HG02798 (cell line): ENCODE data around the gene PRR7.

Experiments used
- ATAC-seq: cut with Tn5 transposase; IDR thresholded peaks from one replicate; pipeline ENCODE4 v1.9.1; 2021; ENCODE audit warnings: mild to moderate bottlenecking; ENCODE audit not compliant: unreplicated experiment, poor library complexity

The PRR7 gene

GRCh38 chr5:177495243-177496060, 48.8 kb downstream of the PRR7 start:
- ATAC-seq = no peak

GRCh38 chr5:177496070-177496726, 49.6 kb downstream of the PRR7 start:
- ATAC-seq = no peak

GRCh38 chr5:177496727-177497291, 50.2 kb downstream of the PRR7 start:
- ATAC-seq = no peak

GRCh38 chr5:177497292-177498012, 50.8 kb downstream of the PRR7 start, which contains the start of gene PDLIM7:
TSS of gene PDLIM7 (minus strand) at chr5:177497604. CDS start at chr5:177496512, 1,092 bp downstream.
- peak; percentile 80 for ATAC-seq

- no peak for ATAC-seq
Measured at GRCh38 chr5:177498013-177498787, 51.6 kb downstream of the PRR7 start.

- ATAC-seq = no peak
Measured at GRCh38 chr5:177499842-177500241, 53.2 kb downstream of the PRR7 start.

GRCh38 chr5:177500685-177501522, 54.3 kb downstream of the PRR7 start:
- ATAC-seq = peak; percentile 21

- no peak for ATAC-seq
Measured at GRCh38 chr5:177501874-177502678, 55.5 kb downstream of the PRR7 start.

GRCh38 chr5:177502886-177503285, 56.3 kb downstream of the PRR7 start:
- no peak for ATAC-seq

GRCh38 chr5:177503351-177504085, 56.9 kb downstream of the PRR7 start:
- ATAC-seq = no peak

GRCh38 chr5:177504086-177505056, 57.8 kb downstream of the PRR7 start:
- ATAC-seq = no peak

GRCh38 chr5:177505075-177505474, 58.5 kb downstream of the PRR7 start:
- no peak for ATAC-seq
